WTC11 (cell line): Measurements from ENCODE around the gene P4HB.

Source experiments
- ATF3 ChIP-seq: sonication (generic); formaldehyde crosslinking; conservative IDR thresholded peaks from 2 replicates; pipeline ENCODE4 v1.8.1; 2022; ENCODE audit warnings: mild to moderate bottlenecking, missing genetic modification reagents
- CTCF ChIP-seq: fragments of 200-600 bp; IDR thresholded peaks from 2 replicates; pipeline ENCODE4 v1.8.0; 2022; ENCODE audit warnings: antibody characterized with exemption
- FOXP1 ChIP-seq: sonication (generic); formaldehyde crosslinking; IDR thresholded peaks from 2 replicates; pipeline ENCODE4 v1.8.0; 2022; ENCODE audit warnings: missing genetic modification reagents, mild to moderate bottlenecking, moderate library complexity, borderline replicate concordance
- NFE2L1 ChIP-seq: sonication (generic); formaldehyde crosslinking; IDR thresholded peaks from 2 replicates; pipeline ENCODE4 v1.8.1; 2023; ENCODE audit warnings: missing genetic modification reagents
- TF ChIP-seq, protein P1 (sequence below): fragments of 250-450 bp; sonication (Bioruptor Pico); IDR thresholded peaks from 2 replicates; pipeline ENCODE4 v2.1.2; 2022; ENCODE audit warnings: mild to moderate bottlenecking, moderate library complexity

GRCh38 chr17:81822996-81823819, 37.1 kb downstream of the P4HB start:
- TF ChIP-seq FOXP1 (CRISPR knock-in tag): no peak
- TF ChIP-seq, protein P1, sequence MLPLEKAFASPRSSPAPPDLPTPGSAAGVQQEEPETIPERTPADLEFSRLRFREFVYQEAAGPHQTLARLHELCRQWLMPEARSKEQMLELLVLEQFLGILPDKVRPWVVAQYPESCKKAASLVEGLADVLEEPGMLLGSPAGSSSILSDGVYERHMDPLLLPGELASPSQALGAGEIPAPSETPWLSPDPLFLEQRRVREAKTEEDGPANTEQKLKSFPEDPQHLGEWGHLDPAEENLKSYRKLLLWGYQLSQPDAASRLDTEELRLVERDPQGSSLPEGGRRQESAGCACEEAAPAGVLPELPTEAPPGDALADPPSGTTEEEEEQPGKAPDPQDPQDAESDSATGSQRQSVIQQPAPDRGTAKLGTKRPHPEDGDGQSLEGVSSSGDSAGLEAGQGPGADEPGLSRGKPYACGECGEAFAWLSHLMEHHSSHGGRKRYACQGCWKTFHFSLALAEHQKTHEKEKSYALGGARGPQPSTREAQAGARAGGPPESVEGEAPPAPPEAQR (CRISPR knock-in tag): no peak
- TF ChIP-seq ATF3 (CRISPR knock-in tag): no peak
- TF ChIP-seq CTCF: no peak
- no peak for TF ChIP-seq NFE2L1 (CRISPR knock-in tag)
